Measurements from ENCODE around the gene RGS12. TPM values are rescaled to one million over a fixed set of nuclear protein-coding genes. Genes with fewer than 3 reads are reported as not detected.
A peak's percentile ranks its signal among the peaks of the same experiment; 100 is the strongest.

The RGS12 gene
- total RNA-seq, 1 donor from 2014 or later, result 26.3 TPM

DNA sequence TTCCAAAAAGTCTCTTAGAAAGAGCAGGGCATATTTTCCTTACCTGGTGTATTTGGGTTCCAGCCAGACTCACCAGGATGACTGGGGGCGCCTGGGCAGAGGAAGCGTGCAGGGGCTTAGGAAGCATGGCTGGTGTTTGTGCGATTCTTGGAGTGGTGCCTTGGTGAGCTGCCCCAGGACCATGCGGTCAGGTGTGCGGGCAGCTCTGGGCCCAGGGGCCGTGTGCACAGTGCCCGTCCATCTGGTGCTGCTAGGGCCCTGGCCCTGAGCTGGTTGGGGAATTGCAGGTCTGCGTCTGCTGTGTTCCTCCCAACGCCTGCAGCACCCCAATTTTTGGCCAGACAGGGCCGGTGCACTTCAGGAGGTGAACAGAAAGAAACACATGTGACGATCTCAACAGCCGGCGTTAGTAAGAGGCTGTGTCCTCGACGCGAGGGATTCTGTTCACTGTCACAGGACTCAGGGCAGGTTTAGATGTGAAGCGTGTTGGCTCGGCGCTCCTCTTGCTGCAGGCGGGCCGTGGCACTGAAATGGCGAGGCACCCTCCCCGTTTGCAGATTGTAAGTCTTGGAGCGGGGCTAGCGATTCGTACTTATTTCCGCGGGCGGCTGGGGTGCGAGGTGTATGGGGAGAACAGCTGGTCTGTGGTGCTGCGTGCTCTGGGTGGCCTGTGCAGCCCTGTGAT is 15.2 kb downstream of the RGS12 start:
- TF ChIP-seq, protein P1, sequence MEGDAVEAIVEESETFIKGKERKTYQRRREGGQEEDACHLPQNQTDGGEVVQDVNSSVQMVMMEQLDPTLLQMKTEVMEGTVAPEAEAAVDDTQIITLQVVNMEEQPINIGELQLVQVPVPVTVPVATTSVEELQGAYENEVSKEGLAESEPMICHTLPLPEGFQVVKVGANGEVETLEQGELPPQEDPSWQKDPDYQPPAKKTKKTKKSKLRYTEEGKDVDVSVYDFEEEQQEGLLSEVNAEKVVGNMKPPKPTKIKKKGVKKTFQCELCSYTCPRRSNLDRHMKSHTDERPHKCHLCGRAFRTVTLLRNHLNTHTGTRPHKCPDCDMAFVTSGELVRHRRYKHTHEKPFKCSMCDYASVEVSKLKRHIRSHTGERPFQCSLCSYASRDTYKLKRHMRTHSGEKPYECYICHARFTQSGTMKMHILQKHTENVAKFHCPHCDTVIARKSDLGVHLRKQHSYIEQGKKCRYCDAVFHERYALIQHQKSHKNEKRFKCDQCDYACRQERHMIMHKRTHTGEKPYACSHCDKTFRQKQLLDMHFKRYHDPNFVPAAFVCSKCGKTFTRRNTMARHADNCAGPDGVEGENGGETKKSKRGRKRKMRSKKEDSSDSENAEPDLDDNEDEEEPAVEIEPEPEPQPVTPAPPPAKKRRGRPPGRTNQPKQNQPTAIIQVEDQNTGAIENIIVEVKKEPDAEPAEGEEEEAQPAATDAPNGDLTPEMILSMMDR (IDR thresholded peaks at IDR 0.05), result no peak
- Histone ChIP-seq H3K36me3 (no peaks in the 10 kb centered on the region), H3K27ac (no peak overlapping the region), H3K4me1 (no peaks in the 10 kb centered on the region), H3K27me3 (no peaks in the 10 kb centered on the region), H3K4me3 (no peak overlapping the region), H3K9me3 (no peaks in the 10 kb centered on the region)
- intact Hi-C loops (cut with DNase I), result no loop called here
- DNase-seq (ENCODE audit: low spot score in 2 of 2), result peak in 1 of 2 donors; percentile 56

DNA sequence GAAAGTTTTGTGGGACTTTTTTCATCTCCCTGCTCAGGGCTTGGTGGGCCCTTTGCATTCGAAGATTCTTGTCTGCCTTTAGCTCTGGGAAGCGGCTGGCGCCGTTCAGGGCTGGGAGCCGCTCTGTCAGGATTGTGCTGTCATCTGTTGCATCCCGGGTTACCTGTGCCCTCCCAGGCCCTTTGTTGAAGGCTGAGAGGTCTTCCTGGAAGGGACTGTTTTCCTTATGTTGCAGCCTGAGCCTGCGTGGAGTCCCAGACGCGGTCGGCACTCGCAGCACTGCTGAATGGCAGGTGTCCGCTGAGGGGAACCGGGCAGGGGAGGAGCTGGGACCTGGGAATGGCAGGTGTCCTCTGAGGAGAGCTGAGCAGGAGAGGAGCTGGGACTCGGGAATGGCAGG is 15.9 kb downstream of the RGS12 start:
- H3K27ac ChIP-seq, result no peak overlapping the region
- TF ChIP-seq, protein P1 (IDR thresholded peaks at IDR 0.05), result no peak
- no peaks in the 10 kb centered on the region for H3K36me3 ChIP-seq
- intact Hi-C loops (cut with DNase I), result no loop called here
- no peaks in the 10 kb centered on the region for H3K27me3 ChIP-seq
- H3K4me3 ChIP-seq, result no peak overlapping the region
- H3K9me3 ChIP-seq, result no peaks in the 10 kb centered on the region
- H3K4me1 ChIP-seq, result no peaks in the 10 kb centered on the region
- DNase-seq (ENCODE audit: low spot score in 2 of 2), result no peak

DNA sequence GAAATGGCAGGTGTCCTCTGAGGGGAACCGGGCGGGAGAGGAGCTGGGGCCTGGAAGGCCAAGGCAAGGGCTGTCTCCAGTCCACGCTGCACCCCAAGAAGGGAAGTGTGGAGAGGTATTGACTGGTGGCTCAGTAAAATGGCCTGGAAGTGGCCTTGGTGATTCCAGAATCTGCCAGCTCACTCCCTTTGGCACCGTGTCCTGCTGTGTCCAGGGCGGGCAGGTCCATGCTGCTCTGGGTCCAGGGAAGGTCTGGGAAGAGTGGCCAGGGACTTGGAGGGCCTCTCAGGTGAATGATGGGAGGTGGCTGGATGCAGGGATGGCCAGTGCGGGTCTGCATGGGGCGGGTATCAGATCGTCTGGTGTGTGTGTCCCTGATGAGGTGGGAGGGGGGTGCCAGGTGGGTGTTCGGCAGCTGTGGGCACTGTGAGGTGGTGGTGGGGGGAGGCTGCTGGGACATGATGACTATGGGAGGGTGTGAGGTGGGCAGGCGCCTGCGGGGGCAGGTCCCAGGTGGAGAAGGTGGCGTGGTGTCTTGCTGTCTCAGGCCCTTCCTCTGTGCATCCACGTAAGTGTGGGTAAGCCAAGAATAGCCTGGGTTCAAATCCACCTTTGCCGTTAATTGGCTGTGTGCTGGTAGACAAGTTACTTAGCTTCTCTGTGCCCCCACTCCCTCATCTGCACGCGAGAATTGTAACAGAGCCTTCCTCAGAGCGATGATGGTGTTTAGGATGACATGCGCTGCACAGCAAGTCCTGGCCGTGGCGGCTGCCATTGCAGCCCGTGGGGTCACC is 17.7 kb downstream of the RGS12 start:
- TF ChIP-seq, protein P1 (IDR thresholded peaks at IDR 0.05), result no peak
- Histone ChIP-seq H3K27me3 (no peaks in the 10 kb centered on the region), H3K9me3 (no peaks in the 10 kb centered on the region), H3K4me3 (no peak overlapping the region), H3K36me3 (peaks cover 0 to 1% of the 10 kb centered on the region in 2 donors), H3K27ac (no peak overlapping the region), H3K4me1 (no peaks in the 10 kb centered on the region)
- intact Hi-C loops (cut with DNase I), result no loop called here
- DNase-seq (ENCODE audit: low spot score in 2 of 2), result no peak

DNA sequence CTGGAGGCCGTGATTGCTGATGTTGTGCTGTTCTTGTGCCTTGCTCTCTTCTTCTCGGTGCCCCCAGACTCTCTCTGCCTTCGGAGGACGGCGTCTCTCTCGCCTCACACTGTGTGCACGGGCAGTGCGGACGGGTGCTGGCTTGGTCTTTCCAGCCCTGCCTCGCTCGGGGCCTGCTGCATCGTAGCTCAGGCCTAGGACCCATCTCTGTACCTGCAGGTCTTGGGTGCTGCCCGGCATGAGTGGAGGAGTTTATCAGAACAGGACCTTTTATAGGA is 18.2 kb downstream of the RGS12 start:
- H3K4me3 ChIP-seq, result no peak overlapping the region
- TF ChIP-seq, protein P1 (IDR thresholded peaks at IDR 0.05), result no peak
- no peak overlapping the region for H3K27ac ChIP-seq
- H3K4me1 ChIP-seq, result no peaks in the 10 kb centered on the region
- peaks cover 0 to 4% of the 10 kb centered on the region in 2 donors for H3K36me3 ChIP-seq
- H3K9me3 ChIP-seq, result no peaks in the 10 kb centered on the region
- no peak for DNase-seq (ENCODE audit: low spot score in 2 of 2)
- no peaks in the 10 kb centered on the region for H3K27me3 ChIP-seq
- intact Hi-C loops (cut with DNase I), result no loop called here

DNA sequence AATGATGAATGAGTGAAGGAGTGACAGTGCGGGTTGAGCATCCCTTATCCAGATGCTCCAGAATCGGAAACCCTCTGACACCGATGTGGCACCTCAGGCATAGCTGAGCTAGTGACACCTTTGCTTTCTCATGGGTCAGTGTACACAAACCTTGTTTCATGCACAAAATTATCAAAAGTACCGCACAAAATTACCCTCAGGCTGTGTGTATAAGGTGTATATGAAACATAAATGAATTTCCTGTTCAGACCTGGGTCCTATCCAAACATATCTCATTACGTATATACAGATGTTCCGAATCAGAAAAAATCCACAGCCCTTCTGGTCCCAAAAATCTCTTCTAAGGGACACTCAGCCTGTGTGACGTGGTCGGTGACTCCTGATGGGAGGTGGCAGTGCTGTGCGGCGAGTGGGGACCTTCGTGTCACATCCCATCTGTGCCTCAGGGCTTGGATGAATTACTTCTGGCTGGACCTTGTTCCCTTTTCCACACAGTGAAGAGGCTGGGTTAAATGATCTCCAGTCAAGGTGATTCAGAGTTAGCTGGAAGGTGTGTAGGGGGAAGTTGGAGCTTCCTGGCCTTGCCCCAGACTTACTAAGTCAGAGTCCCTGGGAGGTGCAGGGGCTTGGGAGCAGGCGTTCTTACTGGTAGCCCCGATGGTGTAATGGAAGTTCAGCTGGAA is 18.8 kb downstream of the RGS12 start:
- Histone ChIP-seq H3K27me3 (no peaks in the 10 kb centered on the region), H3K9me3 (no peaks in the 10 kb centered on the region), H3K27ac (no peak overlapping the region), H3K4me3 (no peak overlapping the region), H3K36me3 (peaks cover 0 to 9% of the 10 kb centered on the region in 2 donors), H3K4me1 (no peaks in the 10 kb centered on the region)
- TF ChIP-seq, protein P1 (IDR thresholded peaks at IDR 0.05), result no peak
- intact Hi-C loops (cut with DNase I), result no loop called here
- no peak for DNase-seq (ENCODE audit: low spot score in 2 of 2)
